GM10266 (cell line): ENCODE data around the gene SREBF2.

Experiments
- DNase-seq: peaks from one replicate; pipeline ENCODE4 v3.0.0; 2012; ENCODE audit errors: extremely low spot score
- TF ChIP-seq, protein P1 (sequence below): IDR thresholded peaks from 2 replicates; pipeline ENCODE4 v1.5.1; 2012; ENCODE audit warnings: mild to moderate bottlenecking, low read depth; ENCODE audit not compliant: control insufficient read depth, insufficient read depth; ENCODE audit errors: missing control alignments

Gene SREBF2

DNA sequence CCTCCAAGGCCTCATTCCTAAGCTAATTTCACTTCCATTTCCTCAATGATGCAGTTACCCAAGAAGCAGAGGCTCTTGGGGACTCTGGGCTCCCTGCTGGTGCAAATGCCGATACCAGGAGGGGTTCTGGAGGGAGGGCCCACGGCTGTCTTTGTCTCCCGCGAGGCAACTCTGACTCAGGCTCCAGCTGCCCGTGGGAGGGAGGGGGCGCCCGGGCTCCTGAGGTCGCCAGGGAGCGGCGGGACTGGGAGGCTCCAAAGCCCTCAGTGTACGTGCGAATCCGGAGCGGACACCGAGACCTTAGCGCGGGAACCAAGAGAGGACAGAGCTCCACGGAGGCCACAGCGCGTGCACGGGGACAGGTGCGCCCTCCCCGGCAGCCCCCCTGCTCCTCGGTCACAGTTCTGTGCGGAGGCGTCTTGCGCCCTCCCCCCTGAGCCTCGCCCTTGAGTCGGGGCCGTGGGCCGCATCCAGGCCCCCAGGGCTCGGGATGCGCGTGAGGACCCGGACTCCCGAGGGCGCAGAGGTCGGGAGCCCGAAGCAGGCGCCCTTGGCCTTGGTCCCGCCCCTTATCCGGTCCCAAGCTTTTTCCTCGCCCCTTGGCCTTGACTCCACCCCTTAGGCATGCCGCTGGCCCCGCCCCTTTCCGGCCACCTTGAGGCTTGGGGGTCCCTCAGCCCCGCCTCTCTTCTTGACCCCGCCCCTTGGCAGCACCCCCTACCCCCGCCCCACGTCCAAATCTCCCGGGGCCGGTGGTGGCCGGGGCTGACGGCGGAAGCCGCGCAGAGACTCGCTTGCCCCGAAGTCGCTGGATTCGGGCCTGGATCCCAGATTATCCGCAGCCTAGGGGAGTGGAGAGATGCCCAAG is 86.7 kb downstream of the SREBF2 start:
- DNase-seq, result peak; percentile 91
- TF ChIP-seq, protein P1, sequence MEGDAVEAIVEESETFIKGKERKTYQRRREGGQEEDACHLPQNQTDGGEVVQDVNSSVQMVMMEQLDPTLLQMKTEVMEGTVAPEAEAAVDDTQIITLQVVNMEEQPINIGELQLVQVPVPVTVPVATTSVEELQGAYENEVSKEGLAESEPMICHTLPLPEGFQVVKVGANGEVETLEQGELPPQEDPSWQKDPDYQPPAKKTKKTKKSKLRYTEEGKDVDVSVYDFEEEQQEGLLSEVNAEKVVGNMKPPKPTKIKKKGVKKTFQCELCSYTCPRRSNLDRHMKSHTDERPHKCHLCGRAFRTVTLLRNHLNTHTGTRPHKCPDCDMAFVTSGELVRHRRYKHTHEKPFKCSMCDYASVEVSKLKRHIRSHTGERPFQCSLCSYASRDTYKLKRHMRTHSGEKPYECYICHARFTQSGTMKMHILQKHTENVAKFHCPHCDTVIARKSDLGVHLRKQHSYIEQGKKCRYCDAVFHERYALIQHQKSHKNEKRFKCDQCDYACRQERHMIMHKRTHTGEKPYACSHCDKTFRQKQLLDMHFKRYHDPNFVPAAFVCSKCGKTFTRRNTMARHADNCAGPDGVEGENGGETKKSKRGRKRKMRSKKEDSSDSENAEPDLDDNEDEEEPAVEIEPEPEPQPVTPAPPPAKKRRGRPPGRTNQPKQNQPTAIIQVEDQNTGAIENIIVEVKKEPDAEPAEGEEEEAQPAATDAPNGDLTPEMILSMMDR, result no peak

DNA sequence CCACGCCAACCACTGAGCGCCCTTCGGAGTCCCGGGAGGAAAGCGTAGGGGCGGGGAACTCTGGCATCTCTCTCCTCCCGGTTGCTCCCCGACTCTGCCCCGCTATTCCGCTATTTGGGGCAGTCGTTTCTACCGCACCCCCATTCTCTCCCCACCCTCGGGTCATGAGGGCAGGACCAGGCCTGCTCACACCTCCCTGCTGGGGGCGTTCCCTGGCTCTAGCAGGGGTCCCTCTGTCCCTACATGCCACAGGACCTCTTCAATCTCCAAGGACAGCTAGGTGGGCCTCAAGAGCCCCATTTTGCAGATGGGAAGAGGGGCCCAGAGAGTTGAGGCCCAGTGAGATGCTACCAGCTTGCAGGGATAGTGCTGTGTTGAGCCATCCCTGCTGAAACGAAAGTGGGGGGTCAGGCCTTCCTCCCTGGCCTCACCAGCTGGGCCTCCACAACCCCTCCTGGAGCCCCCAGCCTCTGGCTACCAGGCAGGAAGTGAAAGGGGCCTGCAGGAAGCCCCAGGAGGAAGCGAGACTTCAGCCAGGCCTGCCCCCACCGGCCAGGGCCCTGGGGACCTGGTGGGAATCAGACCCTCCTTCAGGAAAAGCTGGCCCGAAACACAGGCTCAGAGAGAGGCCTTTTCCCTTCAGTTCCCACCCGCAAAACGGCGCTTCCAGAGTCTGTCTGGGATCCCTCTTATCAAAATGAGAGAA is 87.5 kb downstream of the SREBF2 start:
- TF ChIP-seq, protein P1, result no peak
- DNase-seq, result peak; percentile 59

DNA sequence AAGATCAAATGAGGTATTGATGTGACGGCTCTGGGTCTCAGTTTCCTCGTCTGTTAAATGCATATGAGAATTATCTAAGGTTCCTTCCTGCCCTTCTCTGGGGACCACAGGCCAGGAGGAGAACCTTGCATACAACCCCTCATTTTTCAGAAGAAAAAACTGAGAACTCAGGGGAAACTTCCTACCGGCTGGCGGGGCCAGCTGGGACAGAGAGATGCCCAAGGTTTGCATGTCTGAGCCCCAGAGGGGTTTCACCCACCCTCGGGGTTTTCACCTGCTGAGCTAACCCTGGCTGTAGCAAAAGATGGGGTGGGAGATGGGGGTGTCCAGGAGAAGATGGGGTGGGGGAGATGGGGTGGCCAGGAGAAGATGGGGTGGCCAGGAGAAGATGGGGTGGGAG is 89.4 kb downstream of the SREBF2 start:
- TF ChIP-seq, protein P1, result no peak

DNA sequence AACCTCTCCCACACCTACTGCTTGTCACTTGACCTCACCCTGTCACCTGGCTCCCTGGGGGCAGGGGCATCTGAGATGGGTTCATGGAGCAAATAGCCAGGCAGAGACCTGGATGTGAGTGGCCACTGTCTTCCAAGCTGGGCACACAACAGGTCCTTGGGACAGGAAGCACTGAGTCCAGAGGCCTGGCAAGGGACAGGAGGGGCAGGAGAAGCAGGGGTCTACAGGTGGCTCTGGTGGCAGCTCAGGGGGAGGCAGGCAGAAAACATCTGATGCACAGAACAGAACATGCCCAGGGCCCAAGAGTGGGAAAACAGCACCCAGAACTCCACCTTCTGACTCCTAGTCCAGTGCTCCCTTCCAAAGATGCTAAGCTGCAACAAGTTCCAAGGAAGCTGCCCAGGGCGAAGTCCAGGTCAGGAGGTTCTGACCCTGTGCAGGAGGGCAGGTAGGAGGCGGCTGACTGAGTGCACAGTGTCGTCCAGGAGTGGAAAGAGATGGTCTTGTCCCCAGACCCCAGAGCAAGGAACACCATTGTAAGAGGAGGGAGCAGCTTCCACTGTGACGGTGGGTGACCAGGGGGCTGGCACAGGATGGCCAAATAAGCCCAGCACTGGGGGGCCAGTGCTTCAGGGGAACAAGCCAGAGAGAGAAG is 90.2 kb downstream of the SREBF2 start:
- no peak for DNase-seq
- TF ChIP-seq, protein P1, result no peak

More for the DNA sequence above, 89.4 kb downstream of the SREBF2 start:
- no peak for DNase-seq

DNA sequence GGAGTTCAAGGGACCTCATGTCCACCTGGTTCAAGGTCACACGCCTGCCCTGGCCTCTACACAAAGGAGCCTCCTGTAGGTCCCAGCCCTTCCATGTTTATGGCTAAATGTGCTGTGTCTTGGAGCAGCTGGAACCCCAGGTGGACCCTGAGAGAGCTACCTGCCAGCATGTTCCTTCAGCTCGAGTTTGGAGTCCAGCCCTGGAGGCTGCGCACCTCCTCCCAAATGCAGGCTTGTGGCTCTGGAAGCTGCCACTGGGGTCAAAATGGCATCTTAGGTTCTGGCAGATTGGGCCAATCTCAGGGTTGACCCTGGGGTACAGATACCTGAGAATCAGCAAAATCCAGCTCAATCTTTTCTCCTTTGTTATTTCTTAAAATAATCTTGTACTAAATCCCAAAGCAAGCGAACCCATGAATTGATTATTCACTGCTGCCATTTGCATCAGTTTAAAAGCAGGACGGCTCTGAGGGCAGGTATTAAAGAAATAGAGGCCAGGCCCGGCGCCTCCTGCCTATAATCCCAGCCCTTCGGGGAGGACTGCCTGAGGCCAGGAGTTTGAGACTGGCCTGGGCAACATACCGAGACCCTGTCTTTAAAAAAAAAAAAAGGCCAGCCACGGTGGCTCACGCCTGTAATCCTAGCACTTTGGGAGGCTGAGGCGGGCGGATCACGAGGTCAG is 90.8 kb downstream of the SREBF2 start:
- TF ChIP-seq, protein P1, result no peak
- DNase-seq, result no peak

DNA sequence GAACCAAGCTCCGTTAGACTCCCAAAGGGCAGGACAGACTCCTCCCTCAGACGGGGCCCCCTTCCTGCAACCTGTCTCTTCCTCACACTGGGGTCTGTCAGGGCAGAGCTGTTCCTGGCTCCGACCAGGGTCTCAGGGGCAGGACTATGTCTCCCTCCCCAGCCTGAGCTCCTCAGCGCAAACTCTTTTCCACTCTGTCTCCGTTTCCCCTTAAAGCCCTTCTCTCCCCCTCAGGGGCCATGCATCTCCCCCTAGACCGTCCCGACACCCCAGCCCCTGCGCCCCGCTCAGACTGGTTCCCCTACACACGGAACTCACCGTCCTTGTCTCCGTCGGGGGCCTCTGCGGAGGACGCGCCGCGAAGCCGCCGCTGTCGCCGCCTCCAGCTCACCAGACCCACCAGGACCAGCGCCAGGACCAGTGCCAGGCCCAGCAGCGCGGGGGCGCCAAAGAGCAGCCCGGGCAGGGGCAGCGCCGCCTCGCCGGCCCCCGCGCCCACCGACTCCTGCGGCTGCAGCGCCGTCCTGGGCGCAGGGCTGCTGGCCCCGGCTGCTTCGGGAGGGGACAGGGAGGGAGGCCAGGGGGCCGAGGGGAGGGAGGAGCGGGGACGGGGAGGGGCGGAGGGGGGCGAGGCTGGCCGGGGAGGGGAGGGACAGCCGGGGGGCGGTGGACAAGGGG is 93.0 kb downstream of the SREBF2 start:
- DNase-seq, result peak; percentile 77
- TF ChIP-seq, protein P1, result peak; percentile 96
